ENCODE results near the gene ZRANB3.

ZRANB3 gene

DNA sequence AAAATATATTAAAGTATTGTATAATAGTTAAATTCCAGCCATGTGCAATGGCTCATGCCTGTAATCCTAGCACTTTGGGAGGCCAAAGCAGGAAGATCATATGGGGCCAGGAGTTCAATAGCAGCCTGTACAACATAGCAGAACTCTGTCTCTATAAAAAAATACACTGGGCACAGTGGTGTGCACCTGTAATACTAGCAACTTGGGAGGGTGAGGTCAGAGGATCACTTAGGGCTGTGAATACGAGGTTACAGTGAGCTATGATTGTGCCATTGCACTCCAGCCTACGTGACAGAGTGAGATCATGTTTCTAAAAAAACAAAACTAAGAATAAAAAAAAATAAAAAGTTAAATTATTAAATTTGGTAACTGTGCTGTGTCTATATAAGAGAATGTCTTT lies 36.1 kb downstream of the ZRANB3 start:
- H3K4me3 ChIP-seq (replicated peaks; ENCODE audit: low read depth, low read length) = no peak overlapping the region
- TF ChIP-seq, protein P1, sequence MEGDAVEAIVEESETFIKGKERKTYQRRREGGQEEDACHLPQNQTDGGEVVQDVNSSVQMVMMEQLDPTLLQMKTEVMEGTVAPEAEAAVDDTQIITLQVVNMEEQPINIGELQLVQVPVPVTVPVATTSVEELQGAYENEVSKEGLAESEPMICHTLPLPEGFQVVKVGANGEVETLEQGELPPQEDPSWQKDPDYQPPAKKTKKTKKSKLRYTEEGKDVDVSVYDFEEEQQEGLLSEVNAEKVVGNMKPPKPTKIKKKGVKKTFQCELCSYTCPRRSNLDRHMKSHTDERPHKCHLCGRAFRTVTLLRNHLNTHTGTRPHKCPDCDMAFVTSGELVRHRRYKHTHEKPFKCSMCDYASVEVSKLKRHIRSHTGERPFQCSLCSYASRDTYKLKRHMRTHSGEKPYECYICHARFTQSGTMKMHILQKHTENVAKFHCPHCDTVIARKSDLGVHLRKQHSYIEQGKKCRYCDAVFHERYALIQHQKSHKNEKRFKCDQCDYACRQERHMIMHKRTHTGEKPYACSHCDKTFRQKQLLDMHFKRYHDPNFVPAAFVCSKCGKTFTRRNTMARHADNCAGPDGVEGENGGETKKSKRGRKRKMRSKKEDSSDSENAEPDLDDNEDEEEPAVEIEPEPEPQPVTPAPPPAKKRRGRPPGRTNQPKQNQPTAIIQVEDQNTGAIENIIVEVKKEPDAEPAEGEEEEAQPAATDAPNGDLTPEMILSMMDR (IDR thresholded peaks at IDR 0.05; ENCODE audit: low read length, missing control alignments) = no peak
- no peak for DNase-seq (ENCODE audit: low read depth)

DNA sequence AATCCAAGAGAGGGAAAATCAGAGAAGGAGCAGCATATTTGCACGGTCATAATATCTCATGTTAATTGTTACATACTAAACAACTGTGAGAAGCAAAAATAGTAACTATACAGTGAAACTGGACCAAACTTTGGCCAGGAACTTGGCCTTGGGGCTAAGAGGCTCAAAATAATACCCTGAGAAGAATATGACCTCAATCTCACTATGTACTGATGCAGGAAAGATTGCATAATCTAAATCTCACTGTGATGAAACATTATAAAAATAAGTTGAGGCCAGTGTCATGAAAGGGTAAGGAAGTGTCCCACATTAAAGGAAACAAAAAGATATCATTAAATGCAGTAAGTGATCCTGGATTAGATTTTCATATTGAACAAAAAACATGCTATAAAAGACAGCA lies 36.5 kb downstream of the ZRANB3 start:
- no peak overlapping the region for H3K4me3 ChIP-seq (replicated peaks; ENCODE audit: low read depth, low read length)
- TF ChIP-seq, protein P1 (IDR thresholded peaks at IDR 0.05; ENCODE audit: low read length, missing control alignments) = no peak
- peak; percentile 67 for DNase-seq (ENCODE audit: low read depth)

DNA sequence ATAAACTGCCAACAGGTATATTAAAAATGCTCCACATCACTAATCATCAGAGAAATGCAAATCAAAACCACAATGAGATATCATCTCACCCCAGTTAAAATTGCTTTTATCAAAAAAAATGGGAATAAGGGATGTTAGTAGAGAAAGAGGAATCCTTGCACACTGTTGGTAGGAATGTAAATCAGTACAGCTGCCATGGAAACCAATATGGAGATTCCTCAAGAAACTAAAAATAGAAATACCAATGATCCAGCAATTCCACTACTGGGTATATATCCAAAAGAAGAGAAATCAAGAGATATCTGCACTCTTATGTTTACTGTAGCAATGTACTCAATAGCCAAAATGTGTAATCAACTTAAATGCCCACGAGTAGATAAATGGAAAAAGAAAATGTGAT lies 40.6 kb downstream of the ZRANB3 start:
- no peak overlapping the region for H3K4me3 ChIP-seq (replicated peaks; ENCODE audit: low read depth, low read length)
- TF ChIP-seq, protein P1 (IDR thresholded peaks at IDR 0.05; ENCODE audit: low read length, missing control alignments) = no peak
- peak; percentile 17 for DNase-seq (ENCODE audit: low read depth)

DNA sequence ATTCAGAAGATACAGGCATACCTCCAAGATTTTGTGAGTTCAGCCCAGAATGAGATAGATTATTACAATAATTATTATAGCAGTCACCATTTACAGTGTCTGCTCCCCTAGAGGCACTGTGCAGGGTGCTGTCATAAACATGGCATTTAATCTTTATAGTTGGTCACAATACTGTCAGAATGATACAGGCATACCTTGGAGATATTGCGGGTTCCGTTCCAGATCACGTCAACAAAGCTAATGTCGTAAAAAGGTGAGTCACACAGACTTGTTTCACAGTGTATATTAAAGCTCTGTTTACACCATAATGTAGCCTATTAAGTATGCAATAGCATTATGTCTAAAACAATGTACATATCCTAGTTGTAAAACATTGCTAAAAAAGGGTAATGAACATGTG lies 45.6 kb downstream of the ZRANB3 start:
- TF ChIP-seq, protein P1 (IDR thresholded peaks at IDR 0.05; ENCODE audit: low read length, missing control alignments) = no peak
- H3K4me3 ChIP-seq (replicated peaks; ENCODE audit: low read depth, low read length) = no peak overlapping the region
- DNase-seq (ENCODE audit: low read depth) = no peak

DNA sequence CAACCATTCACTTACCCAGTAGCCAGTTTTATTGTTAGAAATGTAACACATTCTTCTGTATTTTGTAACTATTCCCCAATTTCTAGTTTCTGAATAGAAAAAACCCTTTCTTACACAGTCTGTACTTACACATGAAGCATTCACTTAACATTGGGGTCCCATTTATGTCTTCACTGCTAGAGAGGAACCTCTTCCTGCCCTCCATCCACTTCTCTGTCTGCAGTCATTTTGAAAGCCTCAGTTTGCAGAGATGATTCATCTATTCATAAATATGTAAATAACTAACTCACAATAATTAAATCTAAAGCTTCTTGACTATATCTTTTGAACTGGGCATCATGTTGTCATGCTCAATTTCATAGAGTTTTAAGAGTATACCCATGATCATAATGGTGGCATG lies 55.9 kb downstream of the ZRANB3 start:
- DNase-seq (ENCODE audit: low read depth) = no peak
- H3K4me3 ChIP-seq (replicated peaks; ENCODE audit: low read depth, low read length) = no peak overlapping the region
- TF ChIP-seq, protein P1 (IDR thresholded peaks at IDR 0.05; ENCODE audit: low read length, missing control alignments) = no peak

DNA sequence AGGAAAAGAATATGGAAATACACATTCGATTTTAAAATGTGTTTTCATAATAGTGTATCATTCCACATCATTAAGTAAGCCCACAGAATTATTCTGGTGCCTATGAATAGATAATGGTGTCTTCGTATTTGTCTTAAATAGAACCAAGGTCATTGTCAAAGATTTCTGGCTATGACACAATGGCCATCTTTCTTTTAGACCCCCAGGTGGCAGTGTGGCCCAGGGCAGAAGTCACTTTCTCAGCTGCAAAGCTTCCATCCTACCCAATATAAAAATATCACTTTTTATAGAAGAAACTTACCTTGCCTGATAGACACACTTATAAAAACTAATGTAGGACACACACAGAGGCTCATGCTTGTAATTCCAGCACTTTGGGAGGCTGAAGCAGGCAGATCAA lies 57.5 kb downstream of the ZRANB3 start:
- H3K4me3 ChIP-seq (replicated peaks; ENCODE audit: low read depth, low read length) = no peak overlapping the region
- DNase-seq (ENCODE audit: low read depth) = peak; percentile 52
- TF ChIP-seq, protein P1 (IDR thresholded peaks at IDR 0.05; ENCODE audit: low read length, missing control alignments) = peak; percentile 64

DNA sequence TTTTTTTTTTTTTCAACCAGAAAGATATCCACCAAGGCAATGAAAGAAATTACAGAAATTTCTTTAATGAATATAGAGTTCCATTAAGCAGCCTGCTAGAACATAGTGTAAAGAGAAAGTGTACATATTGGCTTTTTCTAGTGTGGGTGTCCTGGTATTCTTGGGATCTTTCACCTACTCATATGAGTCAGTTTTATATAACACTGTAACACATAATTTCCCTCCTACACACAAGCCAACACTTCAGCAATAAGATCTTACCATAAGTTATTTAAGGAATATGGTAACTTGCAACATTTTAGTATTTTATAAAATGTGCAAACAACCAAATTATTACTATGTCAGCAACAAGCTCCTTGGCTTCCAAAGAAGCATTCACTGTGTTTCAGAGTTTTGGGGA lies 59.9 kb downstream of the ZRANB3 start:
- no peak overlapping the region for H3K4me3 ChIP-seq (replicated peaks; ENCODE audit: low read depth, low read length)
- TF ChIP-seq, protein P1 (IDR thresholded peaks at IDR 0.05; ENCODE audit: low read length, missing control alignments) = no peak
- DNase-seq (ENCODE audit: low read depth) = no peak

Data from fibroblast of pulmonary artery (primary cell).